Stimulated activated CD8-positive, alpha-beta memory T cell treated with anti-CD3 and anti-CD28 coated beads, Interleukin-4, amount 100 ng/mL, for 1 hour (primary cell): ENCODE results near the gene ADISSP.
"Not testable (repeated sequence)": the region's sequence is repeated elsewhere in the genome, so short reads cannot be mapped to it uniquely, and the experiment has no call there.

Experiments
- DNase-seq, 2 donors: peaks; one replicate each; pipeline ENCODE4 v3.0.0-alpha.2; 2020; ENCODE audit warnings: low read depth in 2 of 2, low spot score in 1 of 2

Gene ADISSP

DNA sequence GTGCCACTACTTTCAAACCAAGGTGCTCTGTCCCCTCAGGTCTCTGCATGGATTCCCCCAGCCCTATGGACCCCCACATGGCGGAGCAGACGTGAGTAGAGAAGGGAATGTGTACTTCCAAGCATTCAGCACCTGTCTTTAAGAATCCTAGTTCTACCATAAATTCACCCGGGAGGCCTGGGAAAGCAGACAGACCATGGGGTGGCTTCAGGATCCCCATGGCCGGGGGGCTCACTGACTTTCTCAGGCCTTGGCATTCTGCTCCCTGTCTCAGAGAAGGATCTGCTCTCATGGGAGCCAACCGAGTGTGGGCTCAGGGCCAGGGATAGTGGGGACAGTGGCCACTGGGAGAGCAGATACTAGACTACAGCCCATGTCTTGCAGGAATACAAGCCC lies 30.8 kb upstream of the ADISSP start:
- DNase-seq: no peak

GRCh38 chr20:3797592-3798372 lies 30.2 kb upstream of the ADISSP start:
- no peak for DNase-seq

GRCh38 chr20:3797226-3797545 lies 29.6 kb upstream of the ADISSP start:
- no peak for DNase-seq

- DNase-seq: no peak
These were observed 29.1 kb upstream of the ADISSP start for GRCh38 chr20:3796477-3797225.

GRCh38 chr20:3795511-3796468 lies 28.2 kb upstream of the ADISSP start, which contains the start of gene CDC25B:
TSS of gene CDC25B (plus strand) at chr20:3796310. CDS start at chr20:3796532, 222 bp downstream.
- DNase-seq: peak; percentile 80 to 84

DNA sequence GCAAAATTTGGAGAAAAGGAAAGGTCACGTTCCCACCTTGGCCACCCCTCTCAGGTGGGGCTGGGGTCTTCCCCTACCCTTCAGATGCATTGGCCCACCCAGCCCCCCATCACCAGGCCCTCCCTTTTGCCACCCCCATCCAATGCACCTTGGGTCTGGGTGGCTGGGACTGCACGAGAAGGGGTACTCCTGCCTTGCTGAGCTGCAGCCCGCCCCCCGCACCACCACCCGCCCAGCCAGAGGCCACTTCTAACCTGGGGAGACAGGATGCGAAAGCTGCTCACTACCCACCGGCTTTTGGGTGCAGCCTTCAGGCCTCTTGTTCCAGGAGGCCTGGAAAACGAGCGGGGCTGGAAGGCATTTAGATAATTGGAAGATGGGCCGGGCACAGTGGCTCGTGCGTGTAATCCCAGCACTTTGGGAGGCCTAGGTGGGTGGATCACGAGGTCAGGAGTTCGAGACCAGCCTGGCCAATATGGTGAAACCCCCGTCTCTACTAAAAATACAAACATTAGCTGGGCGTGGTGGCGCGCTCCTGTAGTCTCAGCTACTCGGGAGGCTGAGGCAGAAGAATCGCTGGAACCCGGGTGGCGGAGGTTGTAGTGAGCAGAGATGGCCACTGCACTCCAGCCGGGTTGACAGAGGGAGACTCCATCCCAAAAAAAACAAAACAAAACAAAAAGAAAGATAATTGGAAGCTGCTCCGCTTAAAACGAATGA lies 27.3 kb upstream of the ADISSP start:
- DNase-seq: no peak

DNA sequence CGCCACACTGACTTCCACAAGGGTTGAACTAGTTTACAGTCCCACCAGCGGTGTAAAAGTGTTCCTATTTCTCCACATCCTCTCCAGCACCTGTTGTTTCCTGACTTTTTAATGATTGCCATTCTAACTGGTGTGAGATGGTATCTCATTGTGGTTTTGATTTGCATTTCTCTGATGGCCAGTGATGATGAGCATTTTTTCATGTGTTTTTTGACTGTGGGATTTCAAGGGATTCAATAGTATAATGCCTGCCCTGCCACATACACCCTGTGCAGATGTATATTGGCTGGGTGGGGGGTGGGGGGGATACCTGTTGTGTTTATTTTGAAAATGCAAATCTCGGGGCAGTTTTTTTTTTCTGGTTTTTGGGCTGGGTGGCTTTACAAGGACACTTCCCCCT lies 26.6 kb upstream of the ADISSP start:
- DNase-seq: not testable (repeated sequence)

DNA sequence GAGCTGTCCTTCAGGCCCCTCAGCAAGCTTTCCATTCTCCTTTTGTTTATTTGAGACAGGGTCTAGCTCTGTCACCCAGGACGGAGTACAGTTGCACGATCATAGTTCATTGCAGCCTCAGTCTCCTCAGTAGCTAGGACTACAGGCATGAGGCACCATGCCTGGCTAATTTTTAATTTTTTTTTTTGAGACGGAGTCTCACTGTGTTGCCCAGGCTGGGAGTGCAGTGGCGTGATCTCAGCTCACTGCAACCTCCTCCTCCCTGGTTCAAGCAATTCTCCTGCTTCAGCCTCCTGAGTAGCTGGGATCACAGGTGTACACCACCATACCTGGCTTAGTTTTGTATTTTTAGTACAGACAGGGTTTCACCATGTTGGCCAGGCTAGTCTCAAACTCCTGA lies 21.6 kb upstream of the ADISSP start:
- DNase-seq: not testable (repeated sequence)

DNA sequence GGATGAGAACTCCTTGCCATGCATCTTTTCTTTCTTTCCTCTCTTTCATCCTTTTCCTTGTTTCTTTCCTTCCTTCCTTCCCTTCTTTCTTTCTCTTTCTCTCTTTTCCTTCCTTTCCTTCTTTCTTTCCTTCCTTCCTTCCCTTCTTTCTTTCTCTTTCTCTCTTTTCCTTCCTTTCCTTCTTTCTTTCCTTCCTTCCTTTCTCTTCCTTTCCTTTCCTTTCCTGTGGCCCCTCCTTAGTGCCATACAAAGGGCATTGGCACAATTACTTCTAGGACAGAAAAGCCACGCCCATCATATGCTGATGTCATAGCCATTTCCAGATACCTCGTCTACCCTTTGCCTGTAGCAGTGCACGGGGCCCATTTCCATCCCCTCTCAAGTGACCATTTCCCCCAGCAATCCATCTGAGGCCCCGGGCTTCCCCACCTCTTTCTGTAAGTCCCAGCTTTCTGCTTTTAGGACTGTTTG lies 21.2 kb upstream of the ADISSP start:
- DNase-seq: no peak

GRCh38 chr20:3787324-3788014 lies 19.9 kb upstream of the ADISSP start:
- no peak for DNase-seq

GRCh38 chr20:3786665-3787323 lies 19.2 kb upstream of the ADISSP start, which contains the start of gene CENPB:
TSS of gene CENPB (minus strand) at chr20:3786740. CDS start at chr20:3786483, 257 bp downstream.
- DNase-seq: peak; percentile 72 to 78

DNA sequence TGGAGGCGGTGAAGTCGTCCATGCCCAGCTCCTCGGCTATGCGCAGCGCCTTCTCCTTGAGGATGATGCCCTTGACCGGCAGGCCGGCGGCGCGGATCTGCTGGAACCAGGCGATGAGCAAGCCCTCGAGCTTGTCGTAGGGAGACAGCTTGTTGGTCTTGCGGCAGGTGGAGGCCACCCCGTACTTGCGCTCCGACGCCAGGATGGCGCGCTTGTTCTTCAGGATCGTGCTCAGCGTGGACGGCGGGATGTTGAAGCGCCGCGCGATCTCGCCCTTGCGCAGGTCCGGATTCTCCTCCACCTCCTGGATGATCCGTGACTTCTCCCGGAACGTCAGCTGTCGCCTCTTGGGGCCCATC lies 18.6 kb upstream of the ADISSP start:
- no peak for DNase-seq

GRCh38 chr20:3785240-3786125 lies 17.9 kb upstream of the ADISSP start:
- DNase-seq: no peak

DNA sequence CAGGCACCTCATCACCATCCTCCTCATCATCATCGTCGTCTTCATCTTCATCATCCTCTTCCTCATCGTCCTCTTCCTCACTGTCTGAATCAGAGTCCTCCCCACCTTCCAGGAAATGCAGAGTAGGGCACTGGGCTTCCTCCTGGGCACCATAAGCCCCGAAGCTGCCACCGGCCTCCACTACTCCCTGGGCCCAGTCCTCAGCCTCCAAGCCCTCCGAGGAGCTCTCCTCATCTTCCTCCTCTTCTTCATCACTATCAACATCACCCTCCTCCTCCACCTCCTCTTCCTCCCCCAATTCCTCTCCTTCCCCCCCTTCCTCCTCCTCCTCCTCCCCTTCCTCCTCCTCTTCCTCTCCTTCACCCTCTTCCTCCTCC lies 17.3 kb upstream of the ADISSP start:
- no peak for DNase-seq

DNA sequence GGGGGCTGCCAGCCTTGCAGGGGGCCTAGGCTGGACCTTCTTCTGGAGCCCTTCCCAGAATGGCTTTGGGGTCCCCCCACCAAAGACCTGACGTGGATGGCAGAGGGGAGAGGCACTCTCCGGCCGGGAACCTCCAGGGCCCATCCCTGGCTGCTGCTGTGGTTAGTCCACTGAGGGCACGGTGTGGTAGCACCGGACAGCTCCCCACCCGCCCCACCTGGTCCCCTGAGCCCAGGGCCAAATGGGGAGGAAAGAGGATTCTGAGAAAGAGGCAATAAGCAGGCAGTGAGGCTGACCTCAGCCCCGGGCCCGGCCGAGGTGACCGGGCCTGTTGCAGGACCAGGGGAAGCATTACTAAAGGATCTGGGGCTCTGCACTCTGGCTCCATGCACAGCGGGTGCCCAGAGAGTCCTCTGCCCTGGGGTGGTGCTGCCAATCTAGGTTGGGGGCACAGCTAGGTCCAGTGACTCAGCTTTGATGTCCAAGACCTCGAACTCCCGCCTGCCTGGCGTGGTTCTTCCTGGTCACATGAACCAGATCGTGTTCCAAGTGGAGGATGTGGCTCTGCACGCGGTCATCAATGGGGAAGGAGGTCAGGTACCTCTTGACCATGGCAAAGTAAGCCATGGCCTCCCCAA lies 16.8 kb upstream of the ADISSP start:
- no peak for DNase-seq

GRCh38 chr20:3783511-3784195 lies 16.1 kb upstream of the ADISSP start:
- DNase-seq: no peak

DNA sequence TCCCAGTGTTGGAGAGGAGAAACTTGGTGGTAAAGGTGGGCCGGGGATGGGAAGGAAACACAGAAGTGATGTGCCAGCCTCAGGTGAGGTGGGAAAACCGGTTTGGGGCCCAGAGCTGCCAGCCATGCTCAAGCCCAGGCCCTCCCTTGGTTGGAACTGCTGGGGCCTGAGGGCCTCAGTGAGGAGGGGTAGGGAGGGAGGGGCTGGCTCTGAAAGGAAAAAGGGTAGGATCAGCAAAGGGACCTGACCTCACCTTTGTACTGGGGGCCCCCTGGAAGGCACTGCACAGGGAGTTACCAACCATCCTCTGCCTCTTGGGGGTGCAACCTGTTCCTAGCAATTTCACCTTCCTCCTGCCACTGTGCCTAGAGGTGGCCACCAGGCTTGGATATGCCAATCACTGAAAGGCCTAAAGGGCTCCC lies 15.5 kb upstream of the ADISSP start:
- no peak for DNase-seq
